Motor neuron (in vitro differentiated cells): ENCODE data around the gene PRKD3. TPM values are rescaled to one million over a fixed set of nuclear protein-coding genes. Genes with fewer than 3 reads are reported as not detected.
A peak's percentile ranks its signal among the peaks of the same experiment; 100 is the strongest.
"Not testable (repeated sequence)": the region's sequence is repeated elsewhere in the genome, so short reads cannot be mapped to it uniquely, and the experiment has no call there.

ENCODE experiments used
- ATAC-seq, 8 experiments: fragments of 200-7000 bp; cut with Tn5 transposase; replicated peaks in 6 of 8; 2 replicates each; pipeline ENCODE4 v1.8.0; 2021; ENCODE audit warnings: mild to moderate bottlenecking in 8 of 8, moderate library complexity in 8 of 8
- H3K27ac ChIP-seq, 2 donors: fragments of 250-450 bp; sonication (Bioruptor Pico); 2 replicates each; pipeline ENCODE4 v1.9.0; 2021; ENCODE audit warnings: antibody characterized with exemption in 2 of 2, mild to moderate bottlenecking in 2 of 2, moderate library complexity in 1 of 2
- H3K4me1 ChIP-seq, 2 donors: fragments of 250-450 bp; sonication (Bioruptor Pico); replicated peaks in 1 of 2; 2 replicates each; pipeline ENCODE4 v1.6.1; 2021; ENCODE audit warnings: antibody characterized with exemption in 2 of 2, mild to moderate bottlenecking in 2 of 2, moderate library complexity in 1 of 2
- H3K4me3 ChIP-seq, 5 donors: fragments of 250-450 bp; sonication (Bioruptor Pico); 2 replicates each; pipeline ENCODE4 v1.9.0; 2021; ENCODE audit warnings: antibody characterized with exemption in 5 of 5, mild to moderate bottlenecking in 5 of 5, moderate library complexity in 4 of 5
- WGBS, 10 experiments: fragments of 450-650 bp; shearing (Covaris generic); methylation state at CpG; one replicate each; pipeline ENCODE4 v1.0.0; 2022; 5-methylcytosine and 5-hydroxymethylcytosine counted together
- in situ Hi-C, 9 experiments: fragments of 400-800 bp; cut with MboI; loops; one replicate each; pipeline ENCODE4 v1.15.0; 2021; ENCODE audit warnings: low sequenced_read_pairs in 9 of 9, low pct_unique_long_range_greater_than_20kb in 2 of 9; ENCODE audit not compliant: unreplicated experiment in 9 of 9
- total RNA-seq, 8 experiments: library from RNA; unstranded; fragments of 300-600 nt; gene quantifications; 2 replicates each; pipeline versions ENCODE4 v1.2.3 to v1.2.4, GENCODE V29; 2022

Gene PRKD3
- total RNA-seq, 8 experiments from 2014 or later, result 8.1 to 42.3 (median 22.9) TPM

- 50 to 100% (median 90%) methylated on average over 1 of the region's 1 CpG; no CpG with 5 or more reads in 1 of the 10 experiments for WGBS, 10 experiments
- Histone ChIP-seq H3K27ac (no peak overlapping the region), H3K4me3 (no peak overlapping the region), H3K4me1 (no peaks in the 10 kb centered on the region)
- ATAC-seq, result no peak
- in situ Hi-C loops, result no loop called here
Measured at GRCh38 chr2:37295469-37296073, 29.1 kb downstream of the PRKD3 start.

DNA sequence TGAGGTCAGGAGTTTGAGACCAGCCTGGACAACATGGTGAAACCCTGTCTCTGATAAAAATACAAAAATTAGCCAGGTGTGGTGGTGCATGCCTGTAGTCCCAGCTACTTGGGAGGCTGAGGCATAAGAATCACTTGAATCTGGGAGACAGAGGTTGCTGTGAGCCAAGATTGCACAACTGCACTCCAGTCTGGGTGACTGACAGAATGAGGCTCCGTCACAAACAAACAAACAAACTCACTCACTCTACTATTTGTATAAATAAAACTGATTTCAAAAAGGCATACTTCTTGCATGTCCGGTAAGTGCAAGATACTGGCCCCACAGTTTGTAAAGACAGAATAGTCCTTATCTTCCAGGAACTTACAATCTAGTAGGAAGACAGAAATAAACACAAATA lies 29.8 kb downstream of the PRKD3 start:
- H3K4me1 ChIP-seq, in situ Hi-C loops, ATAC-seq, H3K4me3 ChIP-seq, H3K27ac ChIP-seq: not testable (repeated sequence)
- 94 to 100% (median 100%) methylated on average over 1 to 2 of the region's 2 CpGs; no CpG with 5 or more reads in 1 of the 10 experiments for WGBS, 10 experiments

GRCh38 chr2:37291680-37292079 lies 33.0 kb downstream of the PRKD3 start:
- WGBS, 10 experiments, result 81 to 100% (median 100%) methylated on average over 2 of the region's 2 CpGs
- in situ Hi-C loops, result no loop called here
- Histone ChIP-seq H3K4me1 (no peaks in the 10 kb centered on the region), H3K4me3 (no peak overlapping the region), H3K27ac (no peak overlapping the region)
- ATAC-seq, result no peak

- Histone ChIP-seq H3K4me3 (no peak overlapping the region), H3K4me1 (no peaks in the 10 kb centered on the region), H3K27ac (no peak overlapping the region)
- WGBS, 10 experiments, result 100% methylated on average over 1 to 2 of the region's 2 CpGs
- no peak for ATAC-seq
- in situ Hi-C loops, result no loop called here
Measured at GRCh38 chr2:37287966-37288365, 36.7 kb downstream of the PRKD3 start.

- ATAC-seq, result no peak
- H3K27ac ChIP-seq, result no peak overlapping the region
- in situ Hi-C loops, result no loop called here
- H3K4me3 ChIP-seq, result no peak overlapping the region
- H3K4me1 ChIP-seq, result no peaks in the 10 kb centered on the region
Measured at GRCh38 chr2:37284381-37284780, 40.3 kb downstream of the PRKD3 start.

DNA sequence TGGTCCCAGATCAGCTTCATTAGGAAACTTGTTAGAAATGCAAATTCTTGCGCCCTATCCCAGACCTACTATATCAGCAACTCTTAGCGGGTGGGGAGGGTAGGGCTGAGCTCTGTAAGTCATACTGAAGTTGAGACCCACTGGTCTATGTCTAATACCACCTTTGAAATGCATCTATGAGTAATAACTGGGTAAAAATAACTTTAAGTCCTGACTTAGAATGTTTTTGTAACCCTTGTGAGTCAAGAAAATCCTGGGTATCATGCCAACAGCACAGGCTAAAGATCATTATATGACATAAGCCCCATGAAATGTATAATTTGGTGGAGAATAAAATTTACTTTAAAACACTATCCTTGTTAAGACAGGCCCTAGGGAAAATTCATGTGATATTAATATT lies 41.4 kb downstream of the PRKD3 start:
- peak in 1 of 8 experiments; percentile 15 for ATAC-seq

DNA sequence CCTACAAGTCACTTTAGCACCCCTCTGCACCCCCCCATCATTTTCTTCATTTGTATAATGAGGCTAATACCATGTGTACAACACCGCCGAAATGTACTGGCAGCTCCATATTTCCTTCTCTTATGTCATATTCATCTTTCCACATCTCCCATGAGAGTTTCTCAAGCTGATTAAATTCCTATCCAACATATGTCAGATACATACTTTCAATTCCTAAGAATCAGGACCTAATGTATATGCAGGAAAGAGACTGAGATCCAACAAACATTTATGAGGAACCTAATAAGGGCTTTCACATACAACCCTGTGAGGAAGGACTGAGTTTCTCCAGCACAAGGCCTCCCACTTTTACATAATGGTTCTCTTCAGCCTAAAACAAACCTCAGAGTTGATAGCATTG lies 41.9 kb downstream of the PRKD3 start:
- no peaks in the 10 kb centered on the region for H3K4me1 ChIP-seq
- H3K27ac ChIP-seq, result no peak overlapping the region
- ATAC-seq, result peak in 1 of 8 experiments; percentile 33
- 86 to 100% (median 100%) methylated on average over 2 of the region's 2 CpGs; no CpG with 5 or more reads in 3 of the 10 experiments for WGBS, 10 experiments
- in situ Hi-C loops, result no loop called here
- H3K4me3 ChIP-seq, result no peak overlapping the region

More for the DNA sequence above, 41.4 kb downstream of the PRKD3 start:
- in situ Hi-C loops, result no loop called here
- WGBS, 10 experiments, result 100% methylated on average over 1 to 2 of the region's 2 CpGs; no CpG with 5 or more reads in 5 of the 10 experiments
- Histone ChIP-seq H3K4me3 (no peak overlapping the region), H3K4me1 (no peaks in the 10 kb centered on the region), H3K27ac (no peak overlapping the region)

- no peak for ATAC-seq
- WGBS, 10 experiments, result 38 to 100% (median 100%) methylated on average over 1 of the region's 1 CpG; no CpG with 5 or more reads in 3 of the 10 experiments
- in situ Hi-C loops, result no loop called here
- Histone ChIP-seq H3K4me3 (no peak overlapping the region), H3K27ac (no peak overlapping the region), H3K4me1 (no peaks in the 10 kb centered on the region)
Measured at GRCh38 chr2:37281916-37282315, 42.7 kb downstream of the PRKD3 start.

- 51 to 100% (median 97%) methylated on average over 1 to 2 of the region's 2 CpGs for WGBS, 10 experiments
- H3K4me3 ChIP-seq, result no peak overlapping the region
- ATAC-seq, result no peak
- no peak overlapping the region for H3K27ac ChIP-seq
- in situ Hi-C loops, result no loop called here
- H3K4me1 ChIP-seq, result no peaks in the 10 kb centered on the region
Measured at GRCh38 chr2:37276291-37276690, 48.3 kb downstream of the PRKD3 start.

Other genes starting within 250 kb of the PRKD3 start
- 10 to 100 TPM; 15.6 to 34.6 (median 25.3) TPM for gene HEATR5B, start 240.5 kb downstream of the PRKD3 start, total RNA-seq
- 10 to 100 TPM in 6 of 8 experiments, 1 to 10 TPM in 2; 7.9 to 15.0 (median 11.8) TPM for gene GPATCH11, start 240.3 kb downstream of the PRKD3 start, total RNA-seq
- 10 to 100 TPM in 5 of 8 experiments, 1 to 10 TPM in 3; 7.1 to 38.2 (median 20.0) TPM for gene EIF2AK2, start 167.9 kb downstream of the PRKD3 start, total RNA-seq
- not detected for gene SULT6B1, start 136.2 kb downstream of the PRKD3 start, total RNA-seq
- 10 to 100 TPM; 33.5 to 44.3 (median 37.0) TPM for gene CEBPZOS, start 128.3 kb downstream of the PRKD3 start, total RNA-seq
- gene CEBPZ, start 93.2 kb downstream of the PRKD3 start, total RNA-seq, result 10 to 100 TPM; 48.9 to 86.0 (median 57.9) TPM
- 10 to 100 TPM; 16.9 to 36.6 (median 22.6) TPM for gene NDUFAF7, start 93.2 kb downstream of the PRKD3 start, total RNA-seq
- gene QPCT, start 19.8 kb upstream of the PRKD3 start, total RNA-seq, result 10 to 100 TPM in 1 of 8 experiments, 1 to 10 TPM in 3, under 1 TPM in 4; 0.42 to 35.4 (median 1.3) TPM